AG04450 (cell line): ENCODE measurements around the gene SLC6A11. TPM values are rescaled to one million over a fixed set of nuclear protein-coding genes. Genes with fewer than 3 reads are reported as not detected.

Experiments
- CTCF ChIA-PET: fragments of 300-600, 350-600 bp; formaldehyde crosslinking; extraction: SDS; loops from one replicate; lab custom pipeline; 2022; ENCODE audit warnings: antibody characterized with exemption, inconsistent platforms; lab: Charles Lee
- POLR2A ChIA-PET: fragments of 350-600 bp; formaldehyde crosslinking; extraction: SDS; loops from one replicate; lab custom pipeline; 2021; ENCODE audit warnings: antibody characterized with exemption, inconsistent platforms; lab: Yijun Ruan, JAX
- DNase-seq: peaks from one replicate; pipeline ENCODE4 v3.0.0-alpha.2; 2011; ENCODE audit warnings: low read depth, low spot score
- H3K27ac ChIP-seq: one replicate; pipeline ENCODE4 v1.5.1; 2012; ENCODE audit warnings: low read depth, low read length, control low read depth
- H3K27me3 ChIP-seq: one replicate; pipeline ENCODE4 v1.6.0; 2012; ENCODE audit warnings: low read length; ENCODE audit not compliant: control insufficient read depth, insufficient read depth
- H3K4me3 ChIP-seq: 2 replicates; pipeline ENCODE4 v1.5.1; 2011; ENCODE audit warnings: mild to moderate bottlenecking, low read depth, low read length, control low read depth
- H3K9me3 ChIP-seq: 2 replicates; pipeline ENCODE4 v1.5.1; 2012; ENCODE audit warnings: low read length; ENCODE audit not compliant: control insufficient read depth, insufficient read depth
- polyA plus RNA-seq: library from polyadenylated mRNA; depleted of rRNA; stranded (reverse); fragments of >200 nt; gene quantifications from 2 replicates; pipeline ENCODE4 v1.2.3, GENCODE V29; 2011
- TF ChIP-seq, protein P1 (sequence below): IDR thresholded peaks from 2 replicates; pipeline ENCODE4 v1.5.1; 2011; ENCODE audit warnings: low read depth, low read length, control low read depth, inconsistent platforms

Gene SLC6A11
- polyA plus RNA-seq, 1 experiment = not detected

DNA sequence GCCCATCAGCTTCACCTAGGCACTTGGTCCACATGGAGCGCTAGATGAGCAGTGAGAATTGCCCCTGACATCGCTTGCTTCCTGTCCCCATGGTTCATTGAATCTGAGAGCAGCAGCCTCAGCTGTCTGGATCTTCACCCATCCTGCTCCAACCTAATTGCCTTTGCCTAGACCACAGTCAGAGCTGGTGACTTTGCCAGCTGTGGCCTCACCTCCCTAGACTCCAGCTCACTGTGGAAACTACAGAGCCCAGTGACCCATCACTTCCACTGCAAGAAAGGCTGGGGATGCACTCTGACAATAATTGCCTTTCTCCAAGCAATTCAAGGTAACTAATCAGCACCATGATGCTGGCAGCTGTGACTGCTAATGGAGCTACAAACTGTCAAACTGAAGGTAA, 145.9 kb downstream of the SLC6A11 start:
- POLR2A ChIA-PET = no interaction called here
- H3K27me3 ChIP-seq = peaks cover 9% of the 10 kb centered on the region
- no peak for DNase-seq
- H3K4me3 ChIP-seq = no peak overlapping the region
- no peaks in the 10 kb centered on the region for H3K9me3 ChIP-seq
- no peak overlapping the region for H3K27ac ChIP-seq
- TF ChIP-seq, protein P1, sequence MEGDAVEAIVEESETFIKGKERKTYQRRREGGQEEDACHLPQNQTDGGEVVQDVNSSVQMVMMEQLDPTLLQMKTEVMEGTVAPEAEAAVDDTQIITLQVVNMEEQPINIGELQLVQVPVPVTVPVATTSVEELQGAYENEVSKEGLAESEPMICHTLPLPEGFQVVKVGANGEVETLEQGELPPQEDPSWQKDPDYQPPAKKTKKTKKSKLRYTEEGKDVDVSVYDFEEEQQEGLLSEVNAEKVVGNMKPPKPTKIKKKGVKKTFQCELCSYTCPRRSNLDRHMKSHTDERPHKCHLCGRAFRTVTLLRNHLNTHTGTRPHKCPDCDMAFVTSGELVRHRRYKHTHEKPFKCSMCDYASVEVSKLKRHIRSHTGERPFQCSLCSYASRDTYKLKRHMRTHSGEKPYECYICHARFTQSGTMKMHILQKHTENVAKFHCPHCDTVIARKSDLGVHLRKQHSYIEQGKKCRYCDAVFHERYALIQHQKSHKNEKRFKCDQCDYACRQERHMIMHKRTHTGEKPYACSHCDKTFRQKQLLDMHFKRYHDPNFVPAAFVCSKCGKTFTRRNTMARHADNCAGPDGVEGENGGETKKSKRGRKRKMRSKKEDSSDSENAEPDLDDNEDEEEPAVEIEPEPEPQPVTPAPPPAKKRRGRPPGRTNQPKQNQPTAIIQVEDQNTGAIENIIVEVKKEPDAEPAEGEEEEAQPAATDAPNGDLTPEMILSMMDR = no peak
- CTCF ChIA-PET = interaction anchor here (1.4 kb wide), 1 partner anchor 11 kb away, joined by 3 read pairs; no protein-coding TSS in a partner anchor

- ChIA-PET POLR2A (no interaction called here), CTCF (interaction anchor here (1.4 kb wide), 1 partner anchor 12 kb away, joined by 3 read pairs; no protein-coding TSS in a partner anchor)
- H3K9me3 ChIP-seq = no peaks in the 10 kb centered on the region
- H3K27ac ChIP-seq = no peak overlapping the region
- H3K27me3 ChIP-seq = peaks cover 2% of the 10 kb centered on the region
- TF ChIP-seq, protein P1 = no peak
- no peak for DNase-seq
- no peak overlapping the region for H3K4me3 ChIP-seq
Measured at GRCh38 chr3:10962481-10963036, 146.5 kb downstream of the SLC6A11 start.

GRCh38 chr3:10964537-10965167, 148.6 kb downstream of the SLC6A11 start:
- no peaks in the 10 kb centered on the region for H3K9me3 ChIP-seq
- H3K27ac ChIP-seq = no peak overlapping the region
- peaks cover 11% of the 10 kb centered on the region for H3K27me3 ChIP-seq
- DNase-seq = no peak
- no peak overlapping the region for H3K4me3 ChIP-seq
- POLR2A ChIA-PET = no interaction called here
- TF ChIP-seq, protein P1 = no peak
- CTCF ChIA-PET = interaction anchor here (1.4 kb wide), 1 partner anchor 13 kb away, joined by 3 read pairs; no protein-coding TSS in a partner anchor

DNA sequence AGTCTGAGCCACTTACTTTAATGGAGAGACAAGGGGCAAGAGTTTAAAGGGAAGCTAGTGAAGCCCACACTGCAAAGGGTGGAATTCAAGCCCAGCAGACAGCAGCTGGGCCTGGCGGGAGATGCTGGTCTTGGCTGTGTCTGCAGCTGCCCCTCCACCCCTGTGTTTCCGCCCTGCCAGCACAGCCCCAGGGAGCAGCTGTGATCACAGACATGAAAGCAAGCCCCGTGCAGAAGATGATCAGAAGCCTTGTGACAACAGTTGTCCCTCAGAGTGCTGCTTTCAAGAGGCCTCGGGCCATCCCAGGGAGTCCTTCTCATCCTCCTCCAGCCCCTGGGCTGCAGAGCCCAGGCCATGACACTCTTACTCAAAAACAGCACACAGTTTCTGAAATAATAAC, 152.4 kb downstream of the SLC6A11 start:
- no peak for DNase-seq
- TF ChIP-seq, protein P1 = no peak
- ChIA-PET CTCF (no interaction called here), POLR2A (no interaction called here)
- Histone ChIP-seq H3K4me3 (no peak overlapping the region), H3K27me3 (peaks cover 16% of the 10 kb centered on the region), H3K27ac (no peak overlapping the region), H3K9me3 (no peaks in the 10 kb centered on the region)

- ChIA-PET POLR2A (no interaction called here), CTCF (no interaction called here)
- TF ChIP-seq, protein P1 = no peak
- Histone ChIP-seq H3K27me3 (peaks cover 20% of the 10 kb centered on the region), H3K27ac (no peak overlapping the region), H3K4me3 (no peak overlapping the region), H3K9me3 (no peaks in the 10 kb centered on the region)
- no peak for DNase-seq
Measured at GRCh38 chr3:10970306-10970960, 154.4 kb downstream of the SLC6A11 start.
